Panc1 (cell line): ENCODE data around the gene ING2. TPM values are rescaled to one million over a fixed set of nuclear protein-coding genes. Genes with fewer than 3 reads are reported as not detected.

Experiments used
- ATAC-seq: fragments of 200-7000 bp; cut with Tn5 transposase; 2 replicates; pipeline ENCODE4 v1.9.1; 2020; ENCODE audit warnings: mild to moderate bottlenecking, moderate library complexity
- BruUV-seq: library from RNA; stranded (reverse); fragments of 400-500 nt; replicated peaks from 2 replicates; lab custom pipeline; 2021; lab: Mats Ljungman, UMichigan
- CTCF ChIA-PET: fragments of 300-600 bp; sonication (Branson Sonifier 250); formaldehyde crosslinking; loops from one replicate; lab custom pipeline; 2022; ENCODE audit warnings: antibody characterized with exemption; lab: Charles Lee
- POLR2A ChIA-PET: fragments of 300-600 bp; sonication (Branson Sonifier 250); formaldehyde crosslinking; loops from one replicate; lab custom pipeline; 2022; ENCODE audit warnings: antibody characterized with exemption; lab: Charles Lee
- DNase-seq: peaks from one replicate; pipeline ENCODE4 v3.0.0-alpha.2; 2010; ENCODE audit warnings: low read depth, low spot score
- H3K27ac ChIP-seq: 2 replicates; pipeline ENCODE4 v1.5.1; 2011; ENCODE audit warnings: mild to moderate bottlenecking, low read length, inconsistent platforms
- H3K27me3 ChIP-seq: fragments of 200-500 bp; sonication (Bioruptor generic); 2 replicates; pipeline ENCODE4 v1.6.0; 2014; ENCODE audit warnings: low read length, inconsistent platforms; ENCODE audit not compliant: control insufficient read depth, insufficient read depth
- H3K36me3 ChIP-seq: fragments of 200-500 bp; sonication (Bioruptor generic); 2 replicates; pipeline ENCODE4 v1.5.1; 2014; ENCODE audit warnings: inconsistent platforms, mild to moderate bottlenecking, low read length, moderate library complexity; ENCODE audit not compliant: control insufficient read depth, insufficient read depth
- H3K4me1 ChIP-seq: 2 replicates; pipeline ENCODE4 v1.5.1; 2011; ENCODE audit warnings: inconsistent platforms, mild to moderate bottlenecking, low read length, moderate library complexity; ENCODE audit not compliant: control insufficient read depth, insufficient read depth
- H3K4me3 ChIP-seq, 2 experiments: 2 replicates each; pipeline ENCODE4 v1.5.1; 2011 to 2012; ENCODE audit warnings: low read depth in 2 of 2, low read length in 2 of 2, mild to moderate bottlenecking in 2 of 2, inconsistent platforms in 1 of 2, moderate library complexity in 1 of 2
- H3K9me3 ChIP-seq: fragments of 200-500 bp; sonication (Bioruptor generic); 2 replicates; pipeline ENCODE4 v1.5.1; 2014; ENCODE audit warnings: low read depth, mild to moderate bottlenecking, inconsistent platforms, low read length, moderate library complexity; ENCODE audit not compliant: control insufficient read depth, insufficient read depth
- POLR2AphosphoS5 ChIP-seq: IDR thresholded peaks from 2 replicates; pipeline ENCODE4 v1.6.1; 2012; ENCODE audit warnings: mild to moderate bottlenecking, low read depth, low read length, moderate library complexity
- SIN3A ChIP-seq: IDR thresholded peaks from 2 replicates; pipeline ENCODE4 v1.6.1; 2012; ENCODE audit warnings: low read depth, mild to moderate bottlenecking, low read length, moderate library complexity, borderline replicate concordance; ENCODE audit not compliant: insufficient read depth
- TCF7L2 ChIP-seq: IDR thresholded peaks from 2 replicates; pipeline ENCODE4 v1.6.1; 2011; ENCODE audit warnings: mild to moderate bottlenecking, low read depth, low read length, inconsistent platforms
- in situ Hi-C: cut with HindIII; loops from 2 replicates; pipeline ENCODE4 v1.10.0; 2016; ENCODE audit warnings: low sequenced_read_pairs, low pct_unique_long_range_greater_than_20kb
- intact Hi-C: fragments of 100-400 bp; cut with micrococcal nuclease; formaldehyde crosslinking; loops from one replicate; pipeline ENCODE4 v1.10.0; 2022; ENCODE audit not compliant: unreplicated experiment
- total RNA-seq: library from RNA; stranded (reverse); gene quantifications from one replicate; pipeline ENCODE4 v1.2.1, GENCODE V29; 2021; ENCODE audit not compliant: unreplicated experiment
- TF ChIP-seq, protein P1 (sequence below): fragments of 450-650 bp; IDR thresholded peaks from 2 replicates; pipeline ENCODE4 v1.5.1; 2017; ENCODE audit warnings: mild to moderate bottlenecking
- TF ChIP-seq, protein P2 (sequence below), 2 experiments: IDR thresholded peaks; 2 replicates each; pipeline ENCODE4 v1.6.1; 2011 to 2012; ENCODE audit warnings: low read depth in 2 of 2, control low read depth in 1 of 2, low read length in 1 of 2, mild to moderate bottlenecking in 1 of 2, moderate library complexity in 1 of 2; ENCODE audit not compliant: insufficient read depth in 1 of 2

ING2 gene
- total RNA-seq, 1 experiment from 2014 or later: 11.8 TPM

DNA sequence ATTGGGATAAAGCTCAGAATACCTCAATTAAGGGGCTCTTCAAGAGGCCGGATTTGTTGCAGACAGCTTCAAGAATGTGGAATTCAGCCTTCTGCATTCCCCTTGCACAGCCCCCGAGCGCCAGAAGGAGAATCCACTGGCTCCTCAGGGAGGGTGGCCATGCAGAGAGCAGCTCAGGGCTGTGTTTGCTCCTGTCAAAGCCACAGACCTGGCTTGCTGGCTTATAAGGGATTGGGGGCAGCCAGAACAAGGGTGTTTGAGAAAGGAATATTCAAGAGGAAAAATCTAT, 36.8 kb downstream of the ING2 start:
- no peak for ATAC-seq
- Histone ChIP-seq H3K4me3 (no peak overlapping the region), H3K9me3 (no peaks in the 10 kb centered on the region), H3K27me3 (no peaks in the 10 kb centered on the region), H3K4me1 (no peaks in the 10 kb centered on the region), H3K27ac (no peak overlapping the region), H3K36me3 (no peaks in the 10 kb centered on the region)
- DNase-seq: no peak
- no TSS peak for BruUV-seq
- in situ Hi-C loops: no loop called here
- TF ChIP-seq, protein P1, sequence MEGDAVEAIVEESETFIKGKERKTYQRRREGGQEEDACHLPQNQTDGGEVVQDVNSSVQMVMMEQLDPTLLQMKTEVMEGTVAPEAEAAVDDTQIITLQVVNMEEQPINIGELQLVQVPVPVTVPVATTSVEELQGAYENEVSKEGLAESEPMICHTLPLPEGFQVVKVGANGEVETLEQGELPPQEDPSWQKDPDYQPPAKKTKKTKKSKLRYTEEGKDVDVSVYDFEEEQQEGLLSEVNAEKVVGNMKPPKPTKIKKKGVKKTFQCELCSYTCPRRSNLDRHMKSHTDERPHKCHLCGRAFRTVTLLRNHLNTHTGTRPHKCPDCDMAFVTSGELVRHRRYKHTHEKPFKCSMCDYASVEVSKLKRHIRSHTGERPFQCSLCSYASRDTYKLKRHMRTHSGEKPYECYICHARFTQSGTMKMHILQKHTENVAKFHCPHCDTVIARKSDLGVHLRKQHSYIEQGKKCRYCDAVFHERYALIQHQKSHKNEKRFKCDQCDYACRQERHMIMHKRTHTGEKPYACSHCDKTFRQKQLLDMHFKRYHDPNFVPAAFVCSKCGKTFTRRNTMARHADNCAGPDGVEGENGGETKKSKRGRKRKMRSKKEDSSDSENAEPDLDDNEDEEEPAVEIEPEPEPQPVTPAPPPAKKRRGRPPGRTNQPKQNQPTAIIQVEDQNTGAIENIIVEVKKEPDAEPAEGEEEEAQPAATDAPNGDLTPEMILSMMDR: no peak
- TF ChIP-seq, protein P2, sequence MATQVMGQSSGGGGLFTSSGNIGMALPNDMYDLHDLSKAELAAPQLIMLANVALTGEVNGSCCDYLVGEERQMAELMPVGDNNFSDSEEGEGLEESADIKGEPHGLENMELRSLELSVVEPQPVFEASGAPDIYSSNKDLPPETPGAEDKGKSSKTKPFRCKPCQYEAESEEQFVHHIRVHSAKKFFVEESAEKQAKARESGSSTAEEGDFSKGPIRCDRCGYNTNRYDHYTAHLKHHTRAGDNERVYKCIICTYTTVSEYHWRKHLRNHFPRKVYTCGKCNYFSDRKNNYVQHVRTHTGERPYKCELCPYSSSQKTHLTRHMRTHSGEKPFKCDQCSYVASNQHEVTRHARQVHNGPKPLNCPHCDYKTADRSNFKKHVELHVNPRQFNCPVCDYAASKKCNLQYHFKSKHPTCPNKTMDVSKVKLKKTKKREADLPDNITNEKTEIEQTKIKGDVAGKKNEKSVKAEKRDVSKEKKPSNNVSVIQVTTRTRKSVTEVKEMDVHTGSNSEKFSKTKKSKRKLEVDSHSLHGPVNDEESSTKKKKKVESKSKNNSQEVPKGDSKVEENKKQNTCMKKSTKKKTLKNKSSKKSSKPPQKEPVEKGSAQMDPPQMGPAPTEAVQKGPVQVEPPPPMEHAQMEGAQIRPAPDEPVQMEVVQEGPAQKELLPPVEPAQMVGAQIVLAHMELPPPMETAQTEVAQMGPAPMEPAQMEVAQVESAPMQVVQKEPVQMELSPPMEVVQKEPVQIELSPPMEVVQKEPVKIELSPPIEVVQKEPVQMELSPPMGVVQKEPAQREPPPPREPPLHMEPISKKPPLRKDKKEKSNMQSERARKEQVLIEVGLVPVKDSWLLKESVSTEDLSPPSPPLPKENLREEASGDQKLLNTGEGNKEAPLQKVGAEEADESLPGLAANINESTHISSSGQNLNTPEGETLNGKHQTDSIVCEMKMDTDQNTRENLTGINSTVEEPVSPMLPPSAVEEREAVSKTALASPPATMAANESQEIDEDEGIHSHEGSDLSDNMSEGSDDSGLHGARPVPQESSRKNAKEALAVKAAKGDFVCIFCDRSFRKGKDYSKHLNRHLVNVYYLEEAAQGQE (IDR thresholded peaks at IDR 0.05; ENCODE audit: insufficient read depth in 1 of 2, low read depth in 2 of 2, low read length in 1 of 2): no peak
- no peak for TF ChIP-seq TCF7L2
- no peak for TF ChIP-seq SIN3A
- no peak for TF ChIP-seq POLR2AphosphoS5
- intact Hi-C loops: no loop called here
- POLR2A ChIA-PET: no interaction called here
- CTCF ChIA-PET: interaction anchor here (0.5 kb wide), 1 partner anchor 63 kb away, joined by 3 read pairs; no protein-coding TSS in a partner anchor

DNA sequence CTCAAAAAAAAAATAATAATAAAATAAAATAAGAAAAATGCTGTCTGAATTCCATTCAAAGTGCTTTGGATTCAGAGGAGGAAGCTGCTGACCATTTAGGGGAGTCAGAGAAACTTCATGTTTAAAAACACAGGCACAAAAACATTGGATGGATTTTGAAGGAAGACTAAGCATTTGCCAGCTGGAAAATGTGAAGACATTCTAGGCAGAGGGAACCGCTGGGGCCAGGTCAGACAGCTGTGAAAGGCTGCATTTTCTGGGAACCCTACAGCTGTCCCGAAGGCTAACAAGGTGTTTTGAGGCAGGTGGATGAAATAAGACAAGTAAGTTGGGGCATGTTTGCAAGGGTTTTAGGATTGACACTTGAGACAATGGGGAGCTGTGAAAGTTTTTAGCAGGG, 38.6 kb downstream of the ING2 start:
- no peaks in the 10 kb centered on the region for H3K4me1 ChIP-seq
- H3K9me3 ChIP-seq: no peaks in the 10 kb centered on the region
- in situ Hi-C loops (no loop called here), intact Hi-C loops (no loop called here)
- no peaks in the 10 kb centered on the region for H3K27me3 ChIP-seq
- no peak for ATAC-seq
- no peak for DNase-seq
- TF ChIP-seq, protein P2 (IDR thresholded peaks at IDR 0.05; ENCODE audit: insufficient read depth in 1 of 2, low read depth in 2 of 2, low read length in 1 of 2): no peak
- TF ChIP-seq TCF7L2: no peak
- TF ChIP-seq SIN3A: no peak
- TF ChIP-seq POLR2AphosphoS5: no peak
- TF ChIP-seq, protein P1: no peak
- CTCF ChIA-PET: no interaction called here
- POLR2A ChIA-PET: no interaction called here
- no peaks in the 10 kb centered on the region for H3K36me3 ChIP-seq
- no peak overlapping the region for H3K27ac ChIP-seq
- no peak overlapping the region for H3K4me3 ChIP-seq
- no TSS peak for BruUV-seq
